Suprapubic skin (tissue), 3 donors: ENCODE measurements around the gene TSPAN14.

Source experiments
- CTCF ChIP-seq, 2 donors: fragments of 200-600 bp in 1 of 2; fragments of 450-650 bp in 1 of 2; sonication (generic) in 1 of 2; IDR thresholded peaks; one replicate each; pipeline ENCODE4 v1.5.1; 2016 to 2019; ENCODE audit warnings: antibody characterized with exemption in 2 of 2, mild to moderate bottlenecking in 1 of 2, moderate library complexity in 1 of 2
- POLR2AphosphoS5 ChIP-seq, 3 donors: sonication (generic); formaldehyde crosslinking; IDR thresholded peaks; one replicate each; pipeline ENCODE4 v1.6.1; 2017; ENCODE audit warnings: antibody characterized with exemption in 3 of 3

- TF ChIP-seq POLR2AphosphoS5 (IDR thresholded peaks at IDR 0.05) (no peak), CTCF (IDR thresholded peaks at IDR 0.05) (no peak)
Measured at GRCh38 chr10:80421050-80421706, 32.9 kb upstream of the TSPAN14 start.
